GM12892 (cell line): ENCODE data around the gene RAB3GAP1.

Experiments
- POLR2A ChIP-seq: IDR thresholded peaks from 2 replicates; pipeline ENCODE4 v1.6.1; 2011; ENCODE audit warnings: low read depth, low read length, control low read depth
- POLR2AphosphoS5 ChIP-seq: IDR thresholded peaks from 2 replicates; pipeline ENCODE4 v1.6.1; 2011; ENCODE audit warnings: low read depth, low read length, control low read depth

GRCh38 chr2:135218426-135218825, 166.3 kb downstream of the RAB3GAP1 start:
- TF ChIP-seq POLR2AphosphoS5: no peak
- TF ChIP-seq POLR2A: no peak
